ENCODE results near the gene AP1M2.
A peak's percentile ranks its signal among the peaks of the same experiment; 100 is the strongest.
"Not testable (repeated sequence)": the region's sequence is repeated elsewhere in the genome, so short reads cannot be mapped to it uniquely, and the experiment has no call there.

AP1M2 gene

GRCh38 chr19:10538204-10538983 is 48.7 kb downstream of the AP1M2 start:
- DNase-seq (ENCODE audit: low read depth): no peak

GRCh38 chr19:10537668-10538067 is 49.4 kb downstream of the AP1M2 start:
- DNase-seq (ENCODE audit: low read depth): no peak

- DNase-seq (ENCODE audit: low read depth): no peak
These were observed 51.5 kb downstream of the AP1M2 start for GRCh38 chr19:10535613-10536012.

GRCh38 chr19:10533646-10534386 is 53.3 kb downstream of the AP1M2 start:
- peak; percentile 36 for DNase-seq (ENCODE audit: low read depth)

GRCh38 chr19:10532457-10532856 is 54.7 kb downstream of the AP1M2 start:
- DNase-seq (ENCODE audit: low read depth): no peak

- DNase-seq (ENCODE audit: low read depth): not testable (repeated sequence)
These were observed 60.2 kb downstream of the AP1M2 start for GRCh38 chr19:10526887-10527286.

GRCh38 chr19:10525636-10526035 is 61.5 kb downstream of the AP1M2 start:
- no peak for DNase-seq (ENCODE audit: low read depth)

GRCh38 chr19:10523135-10523636 is 63.9 kb downstream of the AP1M2 start:
- DNase-seq (ENCODE audit: low read depth): no peak

All from fibroblast of gingiva (primary cell).